IMR-90 (cell line): ENCODE measurements around the gene DENND6B. TPM values are rescaled to one million over a fixed set of nuclear protein-coding genes. Genes with fewer than 3 reads are reported as not detected.

Experiments used
- ATAC-seq: fragments of 200-7000 bp; cut with Tn5 transposase; 2 replicates; pipeline ENCODE4 v1.9.1; 2020; ENCODE audit warnings: low read depth, mild to moderate bottlenecking, moderate library complexity
- BruUV-seq: library from RNA; stranded (reverse); fragments of 400-500 nt; replicated peaks from 2 replicates; lab custom pipeline; 2021; lab: Mats Ljungman, UMichigan
- CTCF ChIA-PET: fragments of 300-600 bp; formaldehyde crosslinking; extraction: SDS; loops from one replicate; lab custom pipeline; 2021; ENCODE audit warnings: antibody characterized with exemption; lab: Yijun Ruan, JAX
- POLR2A ChIA-PET: fragments of 300-600 bp; sonication (Branson Sonifier 250); formaldehyde crosslinking; loops from one replicate; lab custom pipeline; 2022; ENCODE audit warnings: antibody characterized with exemption; ENCODE audit not compliant: unreplicated experiment; lab: Charles Lee
- DNase-seq: peaks from one replicate; pipeline ENCODE4 v3.0.0; 2013
- H2AFZ ChIP-seq: replicated peaks from 2 replicates; pipeline ENCODE3; 2013; ENCODE audit warnings: low read length, mild to moderate bottlenecking; ENCODE audit not compliant: poor library complexity
- H2AK5ac ChIP-seq: 2 replicates; pipeline ENCODE4 v1.6.1; 2013; ENCODE audit warnings: low read depth, low read length, inconsistent platforms
- H2AK9ac ChIP-seq: replicated peaks from 2 replicates; pipeline ENCODE3; 2013; ENCODE audit warnings: mild to moderate bottlenecking, low read depth, low read length, moderate library complexity; ENCODE audit not compliant: poor library complexity
- H2BK120ac ChIP-seq: 2 replicates; pipeline ENCODE4 v1.6.1; 2013; ENCODE audit warnings: low read depth, low read length, inconsistent platforms
- H2BK15ac ChIP-seq: 3 replicates; pipeline ENCODE4 v1.6.1; 2013; ENCODE audit warnings: low read depth, low read length, inconsistent platforms
- H2BK20ac ChIP-seq: 2 replicates; pipeline ENCODE4 v1.6.1; 2013; ENCODE audit warnings: low read depth, mild to moderate bottlenecking, inconsistent platforms, low read length, moderate library complexity
- H2BK5ac ChIP-seq: 2 replicates; pipeline ENCODE4 v1.6.1; 2013; ENCODE audit warnings: mild to moderate bottlenecking, low read depth, low read length, inconsistent platforms; ENCODE audit not compliant: poor library complexity, severe bottlenecking
- H3K14ac ChIP-seq: replicated peaks from 2 replicates; pipeline ENCODE4 v1.6.1; 2013; ENCODE audit warnings: low read depth, low read length, inconsistent platforms
- H3K18ac ChIP-seq: 2 replicates; pipeline ENCODE4 v1.6.1; 2013; ENCODE audit warnings: low read depth, low read length, control low read depth
- H3K23ac ChIP-seq: 2 replicates; pipeline ENCODE4 v1.6.1; 2013; ENCODE audit warnings: low read depth, low read length, inconsistent platforms
- H3K27ac ChIP-seq: 2 replicates; pipeline ENCODE4 v1.5.1; 2013; ENCODE audit warnings: mild to moderate bottlenecking, control low read depth, low read length; ENCODE audit not compliant: insufficient read depth
- H3K27me3 ChIP-seq: 2 replicates; pipeline ENCODE4 v1.6.1; 2013; ENCODE audit warnings: low read length; ENCODE audit not compliant: control insufficient read depth, insufficient read depth
- H3K36me3 ChIP-seq: 2 replicates; pipeline ENCODE4 v1.6.1; 2013; ENCODE audit warnings: low read length, mixed read lengths; ENCODE audit not compliant: control insufficient read depth, insufficient read depth
- H3K4ac ChIP-seq: 2 replicates; pipeline ENCODE4 v1.6.1; 2013; ENCODE audit warnings: low read depth, low read length, inconsistent platforms
- H3K4me1 ChIP-seq: 2 replicates; pipeline ENCODE4 v1.6.1; 2013; ENCODE audit warnings: low read length, mixed read lengths; ENCODE audit not compliant: control insufficient read depth, insufficient read depth
- H3K4me2 ChIP-seq: 2 replicates; pipeline ENCODE4 v1.6.1; 2013; ENCODE audit warnings: low read depth, mild to moderate bottlenecking, control low read depth, low read length, moderate library complexity
- H3K4me3 ChIP-seq: 2 replicates; pipeline ENCODE4 v1.5.1; 2013; ENCODE audit warnings: low read depth, mild to moderate bottlenecking, control low read depth, low read length, moderate library complexity; ENCODE audit not compliant: insufficient read depth
- H3K56ac ChIP-seq: 2 replicates; pipeline ENCODE4 v1.6.1; 2013; ENCODE audit warnings: low read length, inconsistent platforms; ENCODE audit not compliant: insufficient read depth; ENCODE audit errors: extremely low read depth
- H3K79me1 ChIP-seq, 2 experiments: 2 replicates each; pipeline ENCODE4 v1.6.1; 2013; ENCODE audit warnings: low read length in 2 of 2, inconsistent platforms in 1 of 2, low read depth in 1 of 2
- H3K9ac ChIP-seq: 2 replicates; pipeline ENCODE4 v1.6.1; 2013; ENCODE audit warnings: low read depth, low read length, control low read depth
- H3K9me1 ChIP-seq: 2 replicates; pipeline ENCODE4 v1.6.1; 2013; ENCODE audit warnings: low read length, inconsistent platforms; ENCODE audit not compliant: insufficient read depth
- H3K9me3 ChIP-seq: 2 replicates; pipeline ENCODE4 v1.6.1; 2013; ENCODE audit warnings: low read length; ENCODE audit not compliant: control insufficient read depth, insufficient read depth
- H4K20me1 ChIP-seq: 2 replicates; pipeline ENCODE4 v1.6.1; 2013; ENCODE audit warnings: low read length, inconsistent platforms; ENCODE audit not compliant: insufficient read depth
- H4K5ac ChIP-seq: 2 replicates; pipeline ENCODE4 v1.6.1; 2013; ENCODE audit warnings: mild to moderate bottlenecking, low read depth, low read length, control low read depth
- H4K8ac ChIP-seq, 2 experiments: 2 replicates each; pipeline ENCODE4 v1.6.1; 2013; ENCODE audit warnings: low read depth in 2 of 2, low read length in 2 of 2, control low read depth in 1 of 2, inconsistent platforms in 1 of 2
- H4K91ac ChIP-seq: 2 replicates; pipeline ENCODE4 v1.6.1; 2013; ENCODE audit warnings: low read depth, low read length, inconsistent platforms; ENCODE audit not compliant: insufficient read depth
- BHLHE40 ChIP-seq: fragments of 150-350 bp; IDR thresholded peaks from 2 replicates; pipeline ENCODE4 v1.6.1; 2016; ENCODE audit warnings: mild to moderate bottlenecking, low read depth, low read length
- CEBPB ChIP-seq: IDR thresholded peaks from 2 replicates; pipeline ENCODE4 v1.6.1; 2012; ENCODE audit warnings: low read depth, low read length, improper control_type of control experiment
- CHD1 ChIP-seq: IDR thresholded peaks from 2 replicates; pipeline ENCODE4 v1.6.1; 2012; ENCODE audit warnings: low read depth, low read length, improper control_type of control experiment
- ELK1 ChIP-seq: fragments of 150-350 bp; IDR thresholded peaks from 2 replicates; pipeline ENCODE4 v1.6.1; 2016; ENCODE audit warnings: low read depth, mild to moderate bottlenecking, low read length, moderate library complexity, borderline replicate concordance
- FOS ChIP-seq: fragments of 150-350 bp; IDR thresholded peaks from 2 replicates; pipeline ENCODE4 v1.6.1; 2016; ENCODE audit warnings: low read depth, low read length
- MAFK ChIP-seq: IDR thresholded peaks from 2 replicates; pipeline ENCODE4 v1.6.1; 2012; ENCODE audit warnings: low read depth, low read length, improper control_type of control experiment
- MAZ ChIP-seq: IDR thresholded peaks from 2 replicates; pipeline ENCODE4 v1.6.1; 2012; ENCODE audit warnings: low read depth, mild to moderate bottlenecking, low read length, improper control_type of control experiment, moderate library complexity, borderline replicate concordance
- MXI1 ChIP-seq: IDR thresholded peaks from 2 replicates; pipeline ENCODE4 v1.6.1; 2012; ENCODE audit warnings: low read depth, mild to moderate bottlenecking, low read length, moderate library complexity, borderline replicate concordance
- NFE2L2 ChIP-seq: fragments of 150-350 bp; IDR thresholded peaks from 2 replicates; pipeline ENCODE4 v1.6.1; 2016; ENCODE audit warnings: low read depth, mild to moderate bottlenecking, low read length
- POLR2A ChIP-seq: IDR thresholded peaks from 2 replicates; pipeline ENCODE4 v1.6.1; 2012; ENCODE audit warnings: mild to moderate bottlenecking, low read depth, low read length
- RAD21 ChIP-seq: IDR thresholded peaks from 2 replicates; pipeline ENCODE4 v1.6.1; 2012; ENCODE audit warnings: low read length, improper control_type of control experiment
- RCOR1 ChIP-seq: IDR thresholded peaks from 2 replicates; pipeline ENCODE4 v1.6.1; 2012; ENCODE audit warnings: mild to moderate bottlenecking, low read length, improper control_type of control experiment; ENCODE audit not compliant: insufficient replicate concordance
- RFX5 ChIP-seq: IDR thresholded peaks from 2 replicates; pipeline ENCODE4 v1.8.0; 2012; ENCODE audit warnings: low read depth, mild to moderate bottlenecking, low read length, moderate library complexity
- SMC3 ChIP-seq: fragments of 150-350 bp; IDR thresholded peaks from 2 replicates; pipeline ENCODE4 v1.6.1; 2016; ENCODE audit warnings: low read depth, mild to moderate bottlenecking, antibody characterized with exemption, low read length, moderate library complexity
- WGBS, 2 experiments: methylation state at CpG; one replicate each; pipeline versions ENCODE4 v1.1.5 to v1.1.7; 2013; ENCODE audit warnings: missing lambda C conversion rate in 2 of 2; ENCODE audit not compliant: insufficient read length in 1 of 2; ENCODE audit errors: extremely low coverage in 2 of 2; 5-methylcytosine and 5-hydroxymethylcytosine counted together
- dilution Hi-C: fragments of 300-500 bp; cut with HindIII; formaldehyde crosslinking; loops from one replicate; pipeline ENCODE4 v1.14.3; 2018; ENCODE audit warnings: low sequenced_read_pairs; ENCODE audit not compliant: unreplicated experiment
- in situ Hi-C: fragments of 300-500 bp; cut with MboI; formaldehyde crosslinking; loops from 3 replicates; pipeline ENCODE4 v1.14.3; 2019; ENCODE audit warnings: low sequenced_read_pairs, inconsistent platforms, mixed read lengths
- intact Hi-C: fragments of 100-400 bp; cut with micrococcal nuclease; formaldehyde crosslinking; loops from 2 replicates; pipeline ENCODE4 v1.10.0; 2022
- polyA plus RNA-seq, 3 experiments: library from polyadenylated mRNA; depleted of rRNA; stranded (reverse); fragments of >200 nt; gene quantifications; 2 replicates each; pipeline ENCODE4 v1.2.3, GENCODE V29; 2012; ENCODE audit warnings: low replicate concordance in 1 of 3
- total RNA-seq: library from RNA; depleted of rRNA; stranded (reverse); fragments of >200 nt; gene quantifications from 2 replicates; pipeline ENCODE4 v1.2.3, GENCODE V29; 2012
- TF ChIP-seq, protein P1 (sequence below): conservative IDR thresholded peaks from 2 replicates; pipeline ENCODE4 v1.5.1; 2012; ENCODE audit warnings: mild to moderate bottlenecking, low read depth, low read length, improper control_type of control experiment

The DENND6B gene
- total and polyA plus RNA-seq, 2 of the 4 experiments (the other 2 are of a cell fraction) = 0.36 to 4.9 TPM

- dilution Hi-C loops (no loop called here), in situ Hi-C loops (no loop called here), intact Hi-C loops (no loop called here)
- no peaks in the 10 kb centered on the region for H3K27me3 ChIP-seq
- peak overlapping the region; percentile 78 for H3K14ac ChIP-seq
- H3K9me3 ChIP-seq = no peaks in the 10 kb centered on the region
- peak overlapping the region; percentile 76; the same call in 1 of the 2 replicates for H3K56ac ChIP-seq
- ChIA-PET POLR2A (no interaction called here), CTCF (interaction anchor here (1.2 kb wide), 1 partner anchor 10 kb away, joined by 3 read pairs; the partner anchor contains the start of gene HDAC10)
- peak overlapping the region; percentile 76 for H2AFZ ChIP-seq
- WGBS, 2 experiments = 1% methylated on average over 46 of the region's 92 CpGs; no CpG with 5 or more reads in 1 of the 2 experiments
- BruUV-seq = no TSS peak
- H2BK15ac ChIP-seq = no peak overlapping the region
- peak overlapping the region; percentile 90 for H3K4me3 ChIP-seq
- peaks cover 17% of the 10 kb centered on the region for H3K4me1 ChIP-seq
- H4K20me1 ChIP-seq = peaks cover 24% of the 10 kb centered on the region
- peak overlapping the region; percentile 30; the same call in 1 of the 2 replicates for H3K18ac ChIP-seq
- H3K23ac ChIP-seq = peak overlapping the region; percentile 62; the same call in 1 of the 2 replicates
- peaks cover 13% of the 10 kb centered on the region; the same call in 1 of the 2 replicates for H3K36me3 ChIP-seq
- peak overlapping the region; percentile 0 for H4K91ac ChIP-seq
- H2BK20ac ChIP-seq = no peak overlapping the region
- peak overlapping the region; percentile 68 for H3K9ac ChIP-seq
- H4K5ac ChIP-seq = peak overlapping the region; percentile 49; the same call in 1 of the 2 replicates
- peak overlapping the region; percentile 61 for H2BK5ac ChIP-seq
- peak overlapping the region; percentile 73 for H3K4me2 ChIP-seq
- H2AK5ac ChIP-seq = peak overlapping the region; percentile 94
- peaks cover 9 to 38% of the 10 kb centered on the region in 2 experiments; a peak in 3 of 4 replicates for H3K79me1 ChIP-seq
- 0 out of 2 replicates have a peak overlapping the region, but pooled peaks have one; percentile 39 for H2BK120ac ChIP-seq
- H4K8ac ChIP-seq = peak overlapping the region; percentile 61 to 80
- peak overlapping the region; percentile 86 for H3K4ac ChIP-seq
- H3K27ac ChIP-seq = peak overlapping the region; percentile 87
- peak overlapping the region; percentile 99 for H2AK9ac ChIP-seq
- ATAC-seq (peak; percentile 63), DNase-seq (peak; percentile 67)
- peaks cover 4% of the 10 kb centered on the region; the same call in 1 of the 2 replicates for H3K9me1 ChIP-seq
- no peak for TF ChIP-seq POLR2A
- TF ChIP-seq, protein P1, sequence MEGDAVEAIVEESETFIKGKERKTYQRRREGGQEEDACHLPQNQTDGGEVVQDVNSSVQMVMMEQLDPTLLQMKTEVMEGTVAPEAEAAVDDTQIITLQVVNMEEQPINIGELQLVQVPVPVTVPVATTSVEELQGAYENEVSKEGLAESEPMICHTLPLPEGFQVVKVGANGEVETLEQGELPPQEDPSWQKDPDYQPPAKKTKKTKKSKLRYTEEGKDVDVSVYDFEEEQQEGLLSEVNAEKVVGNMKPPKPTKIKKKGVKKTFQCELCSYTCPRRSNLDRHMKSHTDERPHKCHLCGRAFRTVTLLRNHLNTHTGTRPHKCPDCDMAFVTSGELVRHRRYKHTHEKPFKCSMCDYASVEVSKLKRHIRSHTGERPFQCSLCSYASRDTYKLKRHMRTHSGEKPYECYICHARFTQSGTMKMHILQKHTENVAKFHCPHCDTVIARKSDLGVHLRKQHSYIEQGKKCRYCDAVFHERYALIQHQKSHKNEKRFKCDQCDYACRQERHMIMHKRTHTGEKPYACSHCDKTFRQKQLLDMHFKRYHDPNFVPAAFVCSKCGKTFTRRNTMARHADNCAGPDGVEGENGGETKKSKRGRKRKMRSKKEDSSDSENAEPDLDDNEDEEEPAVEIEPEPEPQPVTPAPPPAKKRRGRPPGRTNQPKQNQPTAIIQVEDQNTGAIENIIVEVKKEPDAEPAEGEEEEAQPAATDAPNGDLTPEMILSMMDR = no peak
- TF ChIP-seq SMC3 = no peak
- TF ChIP-seq MAFK = no peak
- no peak for TF ChIP-seq CHD1
- TF ChIP-seq ELK1 = no peak
- TF ChIP-seq MXI1 = peak; percentile 80; the same call in 1 of the 2 replicates
- TF ChIP-seq RCOR1 = no peak
- TF ChIP-seq RFX5 = no peak
- TF ChIP-seq BHLHE40 = peak; percentile 33; the same call in 1 of the 2 replicates
- TF ChIP-seq RAD21 = no peak
- TF ChIP-seq NFE2L2 = no peak
- no peak; the same call in 1 of the 2 replicates for TF ChIP-seq MAZ
- TF ChIP-seq CEBPB = no peak
- TF ChIP-seq FOS = no peak
These were observed 65.8 kb downstream of the DENND6B start for GRCh38 chr22:50260801-50261614.
